ENCODE results near the gene HMBS. TPM values are rescaled to one million over a fixed set of nuclear protein-coding genes. Genes with fewer than 3 reads are reported as not detected.

The HMBS gene
- total RNA-seq, 1 experiment from 2014 or later: 14.3 TPM

Other genes starting within 250 kb of the HMBS start
- gene CXCR5, start 201.0 kb upstream of the HMBS start, total RNA-seq (2014; rRNA removed; shearing (Covaris generic)): 0.04 TPM in 1 of 2 replicates, not detected in the other
- gene BCL9L, start 159.0 kb upstream of the HMBS start, total RNA-seq (2014; rRNA removed; shearing (Covaris generic)): 15.8 and 18.5 TPM in 2 replicates
- gene UPK2, start 128.6 kb upstream of the HMBS start, total RNA-seq (2014; rRNA removed; shearing (Covaris generic)): 0.21 TPM in 1 of 2 replicates, not detected in the other
- not detected in 2 replicates for gene FOXR1, start 113.1 kb upstream of the HMBS start, total RNA-seq (2014; rRNA removed; shearing (Covaris generic))
- 15.7 and 18.0 TPM in 2 replicates for gene CENATAC, start 86.7 kb upstream of the HMBS start, total RNA-seq (2014; rRNA removed; shearing (Covaris generic))
- gene RPS25, start 66.5 kb upstream of the HMBS start, total RNA-seq (2014; rRNA removed; shearing (Covaris generic)): 881 and 959 TPM in 2 replicates
- gene TRAPPC4, start 66.1 kb upstream of the HMBS start, total RNA-seq (2014; rRNA removed; shearing (Covaris generic)): 78.3 and 98.2 TPM in 2 replicates
- gene SLC37A4, start 54.0 kb upstream of the HMBS start, total RNA-seq (2014; rRNA removed; shearing (Covaris generic)): 53.2 and 54.5 TPM in 2 replicates
- gene HYOU1, start 27.7 kb upstream of the HMBS start, total RNA-seq (2014; rRNA removed; shearing (Covaris generic)): 183 and 200 TPM in 2 replicates
- 17.5 and 21.9 TPM in 2 replicates for gene VPS11, start 17.1 kb upstream of the HMBS start, total RNA-seq (2014; rRNA removed; shearing (Covaris generic))
- 30.7 and 44.3 TPM in 2 replicates for gene DPAGT1, start 17.0 kb downstream of the HMBS start, total RNA-seq (2014; rRNA removed; shearing (Covaris generic))
- 4.8 and 7.0 TPM in 2 replicates for gene C2CD2L, start 22.5 kb downstream of the HMBS start, total RNA-seq (2014; rRNA removed; shearing (Covaris generic))
- gene HINFP, start 36.7 kb downstream of the HMBS start, total RNA-seq (2014; rRNA removed; shearing (Covaris generic)): 21.2 and 33.2 TPM in 2 replicates
- 0.31 and 0.37 TPM in 2 replicates for gene ABCG4, start 64.2 kb downstream of the HMBS start, total RNA-seq (2014; rRNA removed; shearing (Covaris generic))
- 34.0 and 44.0 TPM in 2 replicates for gene NLRX1, start 83.8 kb downstream of the HMBS start, total RNA-seq (2014; rRNA removed; shearing (Covaris generic))
- gene NHERF4, start 100.6 kb downstream of the HMBS start, total RNA-seq (2014; rRNA removed; shearing (Covaris generic)): not detected in 2 replicates
- gene CBL, start 121.5 kb downstream of the HMBS start, total RNA-seq (2014; rRNA removed; shearing (Covaris generic)): 16.1 and 23.6 TPM in 2 replicates
- 45.5 and 59.3 TPM in 2 replicates for gene MCAM, start 232.2 kb downstream of the HMBS start, total RNA-seq (2014; rRNA removed; shearing (Covaris generic))
- gene RNF26, start 249.6 kb downstream of the HMBS start, total RNA-seq (2014; rRNA removed; shearing (Covaris generic)): 26.4 and 28.9 TPM in 2 replicates

Measured in H7 (cell line).